Measurements from ENCODE around the gene RNASE4.

GRCh38 chr14:20745571-20746358 lies 61.4 kb downstream of the RNASE4 start, which contains the start of gene EDDM3A:
- TF ChIP-seq, protein P1, sequence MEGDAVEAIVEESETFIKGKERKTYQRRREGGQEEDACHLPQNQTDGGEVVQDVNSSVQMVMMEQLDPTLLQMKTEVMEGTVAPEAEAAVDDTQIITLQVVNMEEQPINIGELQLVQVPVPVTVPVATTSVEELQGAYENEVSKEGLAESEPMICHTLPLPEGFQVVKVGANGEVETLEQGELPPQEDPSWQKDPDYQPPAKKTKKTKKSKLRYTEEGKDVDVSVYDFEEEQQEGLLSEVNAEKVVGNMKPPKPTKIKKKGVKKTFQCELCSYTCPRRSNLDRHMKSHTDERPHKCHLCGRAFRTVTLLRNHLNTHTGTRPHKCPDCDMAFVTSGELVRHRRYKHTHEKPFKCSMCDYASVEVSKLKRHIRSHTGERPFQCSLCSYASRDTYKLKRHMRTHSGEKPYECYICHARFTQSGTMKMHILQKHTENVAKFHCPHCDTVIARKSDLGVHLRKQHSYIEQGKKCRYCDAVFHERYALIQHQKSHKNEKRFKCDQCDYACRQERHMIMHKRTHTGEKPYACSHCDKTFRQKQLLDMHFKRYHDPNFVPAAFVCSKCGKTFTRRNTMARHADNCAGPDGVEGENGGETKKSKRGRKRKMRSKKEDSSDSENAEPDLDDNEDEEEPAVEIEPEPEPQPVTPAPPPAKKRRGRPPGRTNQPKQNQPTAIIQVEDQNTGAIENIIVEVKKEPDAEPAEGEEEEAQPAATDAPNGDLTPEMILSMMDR (IDR thresholded peaks at IDR 0.05; ENCODE audit: low read depth, low read length), result no peak
- TF ChIP-seq MAX (IDR thresholded peaks at IDR 0.05; ENCODE audit: low read depth, low read length) (no peak), POLR2A (IDR thresholded peaks at IDR 0.05; ENCODE audit: extremely low read depth, insufficient read length) (no peak)
